IMR-90 (cell line): Measurements from ENCODE around the gene MYRFL. TPM values are rescaled to one million over a fixed set of nuclear protein-coding genes. Genes with fewer than 3 reads are reported as not detected.

Source experiments
- ATAC-seq: fragments of 200-7000 bp; cut with Tn5 transposase; 2 replicates; pipeline ENCODE4 v1.9.1; 2020; ENCODE audit warnings: low read depth, mild to moderate bottlenecking, moderate library complexity
- BruUV-seq: library from RNA; stranded (reverse); fragments of 400-500 nt; replicated peaks from 2 replicates; lab custom pipeline; 2021; lab: Mats Ljungman, UMichigan
- CTCF ChIA-PET: fragments of 300-600 bp; formaldehyde crosslinking; extraction: SDS; loops from one replicate; lab custom pipeline; 2021; ENCODE audit warnings: antibody characterized with exemption; lab: Yijun Ruan, JAX
- POLR2A ChIA-PET: fragments of 300-600 bp; sonication (Branson Sonifier 250); formaldehyde crosslinking; loops from one replicate; lab custom pipeline; 2022; ENCODE audit warnings: antibody characterized with exemption; ENCODE audit not compliant: unreplicated experiment; lab: Charles Lee
- DNase-seq: peaks from one replicate; pipeline ENCODE4 v3.0.0; 2013
- H2AFZ ChIP-seq: replicated peaks from 2 replicates; pipeline ENCODE3; 2013; ENCODE audit warnings: low read length, mild to moderate bottlenecking; ENCODE audit not compliant: poor library complexity
- H2AK5ac ChIP-seq: 2 replicates; pipeline ENCODE4 v1.6.1; 2013; ENCODE audit warnings: low read depth, low read length, inconsistent platforms
- H2AK9ac ChIP-seq: replicated peaks from 2 replicates; pipeline ENCODE3; 2013; ENCODE audit warnings: mild to moderate bottlenecking, low read depth, low read length, moderate library complexity; ENCODE audit not compliant: poor library complexity
- H2BK120ac ChIP-seq: 2 replicates; pipeline ENCODE4 v1.6.1; 2013; ENCODE audit warnings: low read depth, low read length, inconsistent platforms
- H2BK15ac ChIP-seq: 3 replicates; pipeline ENCODE4 v1.6.1; 2013; ENCODE audit warnings: low read depth, low read length, inconsistent platforms
- H2BK20ac ChIP-seq: 2 replicates; pipeline ENCODE4 v1.6.1; 2013; ENCODE audit warnings: low read depth, mild to moderate bottlenecking, inconsistent platforms, low read length, moderate library complexity
- H2BK5ac ChIP-seq: 2 replicates; pipeline ENCODE4 v1.6.1; 2013; ENCODE audit warnings: mild to moderate bottlenecking, low read depth, low read length, inconsistent platforms; ENCODE audit not compliant: poor library complexity, severe bottlenecking
- H3K14ac ChIP-seq: replicated peaks from 2 replicates; pipeline ENCODE4 v1.6.1; 2013; ENCODE audit warnings: low read depth, low read length, inconsistent platforms
- H3K18ac ChIP-seq: 2 replicates; pipeline ENCODE4 v1.6.1; 2013; ENCODE audit warnings: low read depth, low read length, control low read depth
- H3K23ac ChIP-seq: 2 replicates; pipeline ENCODE4 v1.6.1; 2013; ENCODE audit warnings: low read depth, low read length, inconsistent platforms
- H3K27ac ChIP-seq: 2 replicates; pipeline ENCODE4 v1.5.1; 2013; ENCODE audit warnings: mild to moderate bottlenecking, control low read depth, low read length; ENCODE audit not compliant: insufficient read depth
- H3K27me3 ChIP-seq: 2 replicates; pipeline ENCODE4 v1.6.1; 2013; ENCODE audit warnings: low read length; ENCODE audit not compliant: control insufficient read depth, insufficient read depth
- H3K36me3 ChIP-seq: 2 replicates; pipeline ENCODE4 v1.6.1; 2013; ENCODE audit warnings: low read length, mixed read lengths; ENCODE audit not compliant: control insufficient read depth, insufficient read depth
- H3K4ac ChIP-seq: 2 replicates; pipeline ENCODE4 v1.6.1; 2013; ENCODE audit warnings: low read depth, low read length, inconsistent platforms
- H3K4me1 ChIP-seq: 2 replicates; pipeline ENCODE4 v1.6.1; 2013; ENCODE audit warnings: low read length, mixed read lengths; ENCODE audit not compliant: control insufficient read depth, insufficient read depth
- H3K4me2 ChIP-seq: 2 replicates; pipeline ENCODE4 v1.6.1; 2013; ENCODE audit warnings: low read depth, mild to moderate bottlenecking, control low read depth, low read length, moderate library complexity
- H3K4me3 ChIP-seq: 2 replicates; pipeline ENCODE4 v1.5.1; 2013; ENCODE audit warnings: low read depth, mild to moderate bottlenecking, control low read depth, low read length, moderate library complexity; ENCODE audit not compliant: insufficient read depth
- H3K56ac ChIP-seq: 2 replicates; pipeline ENCODE4 v1.6.1; 2013; ENCODE audit warnings: low read length, inconsistent platforms; ENCODE audit not compliant: insufficient read depth; ENCODE audit errors: extremely low read depth
- H3K79me1 ChIP-seq, 2 experiments: 2 replicates each; pipeline ENCODE4 v1.6.1; 2013; ENCODE audit warnings: low read length in 2 of 2, inconsistent platforms in 1 of 2, low read depth in 1 of 2
- H3K9ac ChIP-seq: 2 replicates; pipeline ENCODE4 v1.6.1; 2013; ENCODE audit warnings: low read depth, low read length, control low read depth
- H3K9me1 ChIP-seq: 2 replicates; pipeline ENCODE4 v1.6.1; 2013; ENCODE audit warnings: low read length, inconsistent platforms; ENCODE audit not compliant: insufficient read depth
- H3K9me3 ChIP-seq: 2 replicates; pipeline ENCODE4 v1.6.1; 2013; ENCODE audit warnings: low read length; ENCODE audit not compliant: control insufficient read depth, insufficient read depth
- H4K20me1 ChIP-seq: 2 replicates; pipeline ENCODE4 v1.6.1; 2013; ENCODE audit warnings: low read length, inconsistent platforms; ENCODE audit not compliant: insufficient read depth
- H4K5ac ChIP-seq: 2 replicates; pipeline ENCODE4 v1.6.1; 2013; ENCODE audit warnings: mild to moderate bottlenecking, low read depth, low read length, control low read depth
- H4K8ac ChIP-seq, 2 experiments: 2 replicates each; pipeline ENCODE4 v1.6.1; 2013; ENCODE audit warnings: low read depth in 2 of 2, low read length in 2 of 2, control low read depth in 1 of 2, inconsistent platforms in 1 of 2
- H4K91ac ChIP-seq: 2 replicates; pipeline ENCODE4 v1.6.1; 2013; ENCODE audit warnings: low read depth, low read length, inconsistent platforms; ENCODE audit not compliant: insufficient read depth
- BHLHE40 ChIP-seq: fragments of 150-350 bp; IDR thresholded peaks from 2 replicates; pipeline ENCODE4 v1.6.1; 2016; ENCODE audit warnings: mild to moderate bottlenecking, low read depth, low read length
- CEBPB ChIP-seq: IDR thresholded peaks from 2 replicates; pipeline ENCODE4 v1.6.1; 2012; ENCODE audit warnings: low read depth, low read length, improper control_type of control experiment
- CHD1 ChIP-seq: IDR thresholded peaks from 2 replicates; pipeline ENCODE4 v1.6.1; 2012; ENCODE audit warnings: low read depth, low read length, improper control_type of control experiment
- CTCF ChIP-seq: conservative IDR thresholded peaks from 2 replicates; pipeline ENCODE4 v1.5.1; 2012; ENCODE audit warnings: mild to moderate bottlenecking, low read depth, low read length, improper control_type of control experiment
- ELK1 ChIP-seq: fragments of 150-350 bp; IDR thresholded peaks from 2 replicates; pipeline ENCODE4 v1.6.1; 2016; ENCODE audit warnings: low read depth, mild to moderate bottlenecking, low read length, moderate library complexity, borderline replicate concordance
- FOS ChIP-seq: fragments of 150-350 bp; IDR thresholded peaks from 2 replicates; pipeline ENCODE4 v1.6.1; 2016; ENCODE audit warnings: low read depth, low read length
- MAFK ChIP-seq: IDR thresholded peaks from 2 replicates; pipeline ENCODE4 v1.6.1; 2012; ENCODE audit warnings: low read depth, low read length, improper control_type of control experiment
- MAZ ChIP-seq: IDR thresholded peaks from 2 replicates; pipeline ENCODE4 v1.6.1; 2012; ENCODE audit warnings: low read depth, mild to moderate bottlenecking, low read length, improper control_type of control experiment, moderate library complexity, borderline replicate concordance
- MXI1 ChIP-seq: IDR thresholded peaks from 2 replicates; pipeline ENCODE4 v1.6.1; 2012; ENCODE audit warnings: low read depth, mild to moderate bottlenecking, low read length, moderate library complexity, borderline replicate concordance
- NFE2L2 ChIP-seq: fragments of 150-350 bp; IDR thresholded peaks from 2 replicates; pipeline ENCODE4 v1.6.1; 2016; ENCODE audit warnings: low read depth, mild to moderate bottlenecking, low read length
- POLR2A ChIP-seq: IDR thresholded peaks from 2 replicates; pipeline ENCODE4 v1.6.1; 2012; ENCODE audit warnings: mild to moderate bottlenecking, low read depth, low read length
- RCOR1 ChIP-seq: IDR thresholded peaks from 2 replicates; pipeline ENCODE4 v1.6.1; 2012; ENCODE audit warnings: mild to moderate bottlenecking, low read length, improper control_type of control experiment; ENCODE audit not compliant: insufficient replicate concordance
- RFX5 ChIP-seq: IDR thresholded peaks from 2 replicates; pipeline ENCODE4 v1.8.0; 2012; ENCODE audit warnings: low read depth, mild to moderate bottlenecking, low read length, moderate library complexity
- SMC3 ChIP-seq: fragments of 150-350 bp; IDR thresholded peaks from 2 replicates; pipeline ENCODE4 v1.6.1; 2016; ENCODE audit warnings: low read depth, mild to moderate bottlenecking, antibody characterized with exemption, low read length, moderate library complexity
- USF2 ChIP-seq: fragments of 150-350 bp; IDR thresholded peaks from 2 replicates; pipeline ENCODE4 v1.6.1; 2017; ENCODE audit warnings: mild to moderate bottlenecking, antibody characterized with exemption, low read length, low read depth
- WGBS, 2 experiments: methylation state at CpG; one replicate each; pipeline versions ENCODE4 v1.1.5 to v1.1.7; 2013; ENCODE audit warnings: missing lambda C conversion rate in 2 of 2; ENCODE audit not compliant: insufficient read length in 1 of 2; ENCODE audit errors: extremely low coverage in 2 of 2; 5-methylcytosine and 5-hydroxymethylcytosine counted together
- dilution Hi-C: fragments of 300-500 bp; cut with HindIII; formaldehyde crosslinking; loops from one replicate; pipeline ENCODE4 v1.14.3; 2018; ENCODE audit warnings: low sequenced_read_pairs; ENCODE audit not compliant: unreplicated experiment
- in situ Hi-C: fragments of 300-500 bp; cut with MboI; formaldehyde crosslinking; loops from 3 replicates; pipeline ENCODE4 v1.14.3; 2019; ENCODE audit warnings: low sequenced_read_pairs, inconsistent platforms, mixed read lengths
- intact Hi-C: fragments of 100-400 bp; cut with micrococcal nuclease; formaldehyde crosslinking; loops from 2 replicates; pipeline ENCODE4 v1.10.0; 2022
- polyA plus RNA-seq, 3 experiments: library from polyadenylated mRNA; depleted of rRNA; stranded (reverse); fragments of >200 nt; gene quantifications; 2 replicates each; pipeline ENCODE4 v1.2.3, GENCODE V29; 2012; ENCODE audit warnings: low replicate concordance in 1 of 3
- total RNA-seq: library from RNA; depleted of rRNA; stranded (reverse); fragments of >200 nt; gene quantifications from 2 replicates; pipeline ENCODE4 v1.2.3, GENCODE V29; 2012

The MYRFL gene
- total and polyA plus RNA-seq, 2 of the 4 experiments (the other 2 are of a cell fraction): not detected

GRCh38 chr12:69851976-69852375 lies 26.9 kb downstream of the MYRFL start:
- Histone ChIP-seq H4K5ac (no peak overlapping the region), H4K20me1 (no peaks in the 10 kb centered on the region), H3K14ac (no peak overlapping the region), H3K9me1 (no peaks in the 10 kb centered on the region), H3K36me3 (no peaks in the 10 kb centered on the region), H3K4me2 (no peak overlapping the region), H2AK5ac (no peak overlapping the region), H3K27me3 (no peaks in the 10 kb centered on the region), H2BK15ac (no peak overlapping the region), H3K79me1 (no peaks in the 10 kb centered on the region), H3K27ac (no peak overlapping the region), H3K9me3 (no peaks in the 10 kb centered on the region), H3K18ac (no peak overlapping the region), H3K4me1 (no peaks in the 10 kb centered on the region), H2AFZ (no peak overlapping the region), H3K4ac (no peak overlapping the region), H3K23ac (no peak overlapping the region), H4K91ac (no peak overlapping the region), H2BK120ac (no peak overlapping the region), H2AK9ac (no peak overlapping the region), H3K9ac (no peak overlapping the region), H3K4me3 (no peak overlapping the region), H2BK5ac (no peak overlapping the region), H3K56ac (no peak overlapping the region), H2BK20ac (no peak overlapping the region), H4K8ac (no peak overlapping the region)
- POLR2A ChIA-PET: no interaction called here
- CTCF ChIA-PET: interaction anchor here (0.6 kb wide), 1 partner anchor 58 kb away, joined by 3 read pairs; no protein-coding TSS in a partner anchor
- in situ Hi-C loops: no loop called here
- DNase-seq (no peak), ATAC-seq (no peak)
- WGBS, 2 experiments: no CpG with 5 or more reads among the region's 2 CpGs
- no peak for TF ChIP-seq BHLHE40
- no peak for TF ChIP-seq MAFK
- TF ChIP-seq CTCF: no peak
- TF ChIP-seq FOS: no peak
- no peak for TF ChIP-seq CEBPB
- TF ChIP-seq SMC3: no peak
- TF ChIP-seq USF2: no peak
- no peak for TF ChIP-seq MAZ
- no peak for TF ChIP-seq ELK1
- TF ChIP-seq RFX5: no peak
- no peak for TF ChIP-seq POLR2A
- TF ChIP-seq CHD1: no peak
- no peak for TF ChIP-seq MXI1
- TF ChIP-seq RCOR1: no peak
- TF ChIP-seq NFE2L2: no peak
- dilution Hi-C loops: no loop called here
- BruUV-seq: no TSS peak
- intact Hi-C loops: no loop called here
